Measurements from ENCODE around the gene TNS3. TPM values are rescaled to one million over a fixed set of nuclear protein-coding genes. Genes with fewer than 3 reads are reported as not detected.

TNS3 gene
- total RNA-seq, 4 donors from 2014 or later = 34.6 to 52.5 (median 48.6) TPM

- Histone ChIP-seq H3K9me3 (no peaks in the 10 kb centered on the region), H3K4me3 (no peak overlapping the region), H3K36me3 (peaks cover 0 to 26% (median 7%) of the 10 kb centered on the region in 4 donors), H3K27ac (replicated peaks in 1 of 4) (no peak overlapping the region), H3K4me1 (peaks cover 0 to 9% (median 3%) of the 10 kb centered on the region in 4 donors), H3K27me3 (no peaks in the 10 kb centered on the region)
- WGBS = 83% methylated on average over 6 of the region's 6 CpGs
- DNase-seq (ENCODE audit: extremely low spot score) = no peak
- intact Hi-C loops (cut with DNase I) = loop anchor here (10.0 kb wide), 1 partner anchor 166 kb away; no protein-coding TSS in a partner anchor
- no peak for TF ChIP-seq EP300 (IDR thresholded peaks at IDR 0.05)
- TF ChIP-seq, protein P1, sequence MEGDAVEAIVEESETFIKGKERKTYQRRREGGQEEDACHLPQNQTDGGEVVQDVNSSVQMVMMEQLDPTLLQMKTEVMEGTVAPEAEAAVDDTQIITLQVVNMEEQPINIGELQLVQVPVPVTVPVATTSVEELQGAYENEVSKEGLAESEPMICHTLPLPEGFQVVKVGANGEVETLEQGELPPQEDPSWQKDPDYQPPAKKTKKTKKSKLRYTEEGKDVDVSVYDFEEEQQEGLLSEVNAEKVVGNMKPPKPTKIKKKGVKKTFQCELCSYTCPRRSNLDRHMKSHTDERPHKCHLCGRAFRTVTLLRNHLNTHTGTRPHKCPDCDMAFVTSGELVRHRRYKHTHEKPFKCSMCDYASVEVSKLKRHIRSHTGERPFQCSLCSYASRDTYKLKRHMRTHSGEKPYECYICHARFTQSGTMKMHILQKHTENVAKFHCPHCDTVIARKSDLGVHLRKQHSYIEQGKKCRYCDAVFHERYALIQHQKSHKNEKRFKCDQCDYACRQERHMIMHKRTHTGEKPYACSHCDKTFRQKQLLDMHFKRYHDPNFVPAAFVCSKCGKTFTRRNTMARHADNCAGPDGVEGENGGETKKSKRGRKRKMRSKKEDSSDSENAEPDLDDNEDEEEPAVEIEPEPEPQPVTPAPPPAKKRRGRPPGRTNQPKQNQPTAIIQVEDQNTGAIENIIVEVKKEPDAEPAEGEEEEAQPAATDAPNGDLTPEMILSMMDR (IDR thresholded peaks at IDR 0.05) = no peak
- no peak for TF ChIP-seq POLR2A (IDR thresholded peaks at IDR 0.05; ENCODE audit: low read depth)
- no peak for TF ChIP-seq POLR2AphosphoS5 (IDR thresholded peaks at IDR 0.05)
Measured at GRCh38 chr7:47430422-47430821, 151.5 kb downstream of the TNS3 start.

DNA sequence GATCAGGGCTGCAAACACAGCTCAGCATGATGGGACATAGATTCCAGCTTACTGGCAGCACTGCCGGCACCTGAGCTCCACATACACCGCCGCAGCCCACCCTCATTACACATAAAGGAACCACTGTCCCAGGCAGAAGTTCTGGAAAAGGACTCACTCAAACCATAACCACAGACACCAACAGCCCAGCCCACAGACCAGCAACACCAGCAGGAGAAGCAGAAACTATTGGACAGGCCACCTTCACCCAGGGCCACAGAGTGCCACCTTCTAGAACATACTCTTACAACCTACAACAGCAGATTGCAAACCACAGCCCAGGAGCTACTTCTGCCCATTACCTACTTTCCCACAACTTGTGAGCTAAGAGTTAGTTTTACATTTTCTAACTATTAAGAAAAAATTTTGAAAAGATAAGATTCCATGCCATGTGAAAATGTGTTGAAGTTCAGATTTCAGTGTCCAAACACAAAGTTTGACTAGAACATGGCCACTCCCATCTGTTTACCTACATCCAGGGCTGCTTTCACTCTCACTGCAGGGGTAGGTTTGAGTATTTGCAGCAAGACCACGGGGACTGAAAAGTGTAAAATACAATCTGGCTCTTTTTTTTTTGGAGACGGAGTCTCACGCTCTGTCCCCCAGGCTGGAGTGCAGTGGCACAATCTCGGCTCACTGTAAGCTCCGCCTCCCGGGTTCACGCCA, 153.0 kb downstream of the TNS3 start:
- Histone ChIP-seq H3K9me3 (no peaks in the 10 kb centered on the region), H3K27ac (replicated peaks in 1 of 4) (no peak overlapping the region), H3K36me3 (peaks cover 0 to 29% (median 5%) of the 10 kb centered on the region in 4 donors), H3K27me3 (no peaks in the 10 kb centered on the region), H3K4me3 (no peak overlapping the region), H3K4me1 (peaks cover 0 to 8% (median 3%) of the 10 kb centered on the region in 4 donors)
- intact Hi-C loops (cut with DNase I) = no loop called here
- DNase-seq (ENCODE audit: extremely low spot score) = no peak
- 99% methylated on average over 10 of the region's 10 CpGs for WGBS
- TF ChIP-seq, protein P1 (IDR thresholded peaks at IDR 0.05) = no peak
- no peak for TF ChIP-seq POLR2AphosphoS5 (IDR thresholded peaks at IDR 0.05)
- no peak for TF ChIP-seq EP300 (IDR thresholded peaks at IDR 0.05)
- TF ChIP-seq POLR2A (IDR thresholded peaks at IDR 0.05; ENCODE audit: low read depth) = no peak

DNA sequence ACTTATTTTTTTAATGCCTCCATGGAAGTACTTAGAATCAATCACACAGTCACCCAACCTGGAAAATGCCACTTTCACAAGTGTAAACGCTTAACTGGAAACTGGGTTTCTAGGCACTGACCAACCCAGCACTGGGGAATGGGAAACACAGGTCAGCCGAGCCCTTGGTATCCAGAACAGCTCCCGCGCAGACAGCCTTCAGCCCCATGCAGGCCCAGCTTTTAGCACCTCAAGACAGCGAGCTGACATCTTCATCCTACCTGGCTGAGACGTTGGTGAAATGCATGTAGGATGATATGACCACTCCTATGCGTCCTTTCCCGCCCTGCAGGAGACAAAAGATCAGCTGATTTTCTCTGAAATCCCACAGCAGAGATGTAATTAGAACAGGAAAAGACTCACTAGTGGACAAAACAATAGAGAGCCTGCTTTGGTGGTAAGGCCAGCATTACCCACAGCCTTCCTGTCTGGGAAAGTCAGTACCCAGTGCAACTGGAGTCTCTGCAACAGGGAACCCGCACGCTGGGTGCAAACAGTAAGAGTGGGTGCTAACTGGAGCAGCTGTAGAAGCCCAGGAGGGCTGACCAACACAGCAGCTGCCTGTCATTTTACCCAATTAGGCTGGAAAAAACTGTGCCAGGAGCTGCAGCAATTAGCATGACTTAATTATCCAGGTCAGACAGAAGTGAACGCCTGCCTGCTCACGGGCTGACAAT, 153.7 kb downstream of the TNS3 start:
- Histone ChIP-seq H3K4me3 (no peak overlapping the region), H3K4me1 (peaks cover 0 to 8% (median 3%) of the 10 kb centered on the region in 4 donors), H3K27me3 (no peaks in the 10 kb centered on the region), H3K36me3 (peaks cover 0 to 36% (median 10%) of the 10 kb centered on the region in 4 donors), H3K27ac (replicated peaks in 1 of 4) (no peak overlapping the region), H3K9me3 (no peaks in the 10 kb centered on the region)
- no peak for DNase-seq (ENCODE audit: extremely low spot score)
- TF ChIP-seq, protein P1 (IDR thresholded peaks at IDR 0.05) = no peak
- TF ChIP-seq POLR2A (IDR thresholded peaks at IDR 0.05; ENCODE audit: low read depth) (no peak), POLR2AphosphoS5 (IDR thresholded peaks at IDR 0.05) (no peak), EP300 (IDR thresholded peaks at IDR 0.05) (no peak)
- intact Hi-C loops (cut with DNase I) = no loop called here
- WGBS = 90% methylated on average over 11 of the region's 12 CpGs

DNA sequence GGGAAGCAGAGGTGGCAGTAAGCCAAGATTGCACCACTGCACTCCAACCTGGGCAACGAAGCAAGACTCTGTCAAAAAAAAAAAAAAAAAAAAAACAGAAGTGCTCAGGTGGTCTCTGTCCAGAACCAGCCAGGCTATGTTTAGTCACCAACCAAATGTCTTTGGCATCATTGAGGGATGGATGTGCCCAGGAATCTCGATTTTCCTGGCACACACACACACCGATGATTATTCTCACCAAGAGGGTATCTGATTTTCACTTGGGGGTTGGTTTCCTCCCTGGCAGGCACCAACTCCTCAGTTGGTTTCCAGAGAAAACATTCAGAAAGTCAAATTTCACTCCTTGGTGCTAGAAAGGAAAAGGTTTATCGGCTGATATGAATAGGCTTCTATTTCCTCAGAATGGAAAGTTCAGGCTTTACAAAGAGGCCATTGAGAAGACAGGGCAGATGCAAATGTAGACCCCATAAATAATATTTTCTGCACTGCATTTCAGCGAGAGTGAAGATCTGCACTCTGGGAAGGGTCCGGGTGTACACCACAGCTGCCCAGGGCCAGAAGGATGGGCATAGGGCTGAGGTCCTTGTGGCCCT, 154.8 kb downstream of the TNS3 start:
- H3K36me3 ChIP-seq = peaks cover 0 to 42% (median 10%) of the 10 kb centered on the region in 4 donors
- no peaks in the 10 kb centered on the region for H3K9me3 ChIP-seq
- DNase-seq (ENCODE audit: extremely low spot score) = no peak
- H3K27me3 ChIP-seq = no peaks in the 10 kb centered on the region
- peaks cover 0 to 18% (median 5%) of the 10 kb centered on the region in 4 donors for H3K4me1 ChIP-seq
- WGBS = 88% methylated on average over 5 of the region's 6 CpGs
- TF ChIP-seq POLR2AphosphoS5 (IDR thresholded peaks at IDR 0.05) = no peak
- TF ChIP-seq, protein P1 (IDR thresholded peaks at IDR 0.05) = no peak
- no peak for TF ChIP-seq EP300 (IDR thresholded peaks at IDR 0.05)
- TF ChIP-seq POLR2A (IDR thresholded peaks at IDR 0.05; ENCODE audit: low read depth) = no peak
- no peak overlapping the region for H3K27ac ChIP-seq (replicated peaks in 1 of 4)
- intact Hi-C loops (cut with DNase I) = no loop called here
- H3K4me3 ChIP-seq = no peak overlapping the region
